DMS153 treated with DMSO at 0.1 percent for 48 hours (cell line): ENCODE results near the gene PYGO2.
"Not testable (repeated sequence)": the region's sequence is repeated elsewhere in the genome, so short reads cannot be mapped to it uniquely, and the experiment has no call there.

Experiments used
- DNase-seq: peaks from one replicate; lab custom pipeline; 2025; ENCODE audit not compliant: unreplicated experiment; lab: John Stamatoyannopoulos, UW

The PYGO2 gene

GRCh38 chr1:154911691-154912550 lies 49.7 kb downstream of the PYGO2 start:
- DNase-seq, result no peak

DNA sequence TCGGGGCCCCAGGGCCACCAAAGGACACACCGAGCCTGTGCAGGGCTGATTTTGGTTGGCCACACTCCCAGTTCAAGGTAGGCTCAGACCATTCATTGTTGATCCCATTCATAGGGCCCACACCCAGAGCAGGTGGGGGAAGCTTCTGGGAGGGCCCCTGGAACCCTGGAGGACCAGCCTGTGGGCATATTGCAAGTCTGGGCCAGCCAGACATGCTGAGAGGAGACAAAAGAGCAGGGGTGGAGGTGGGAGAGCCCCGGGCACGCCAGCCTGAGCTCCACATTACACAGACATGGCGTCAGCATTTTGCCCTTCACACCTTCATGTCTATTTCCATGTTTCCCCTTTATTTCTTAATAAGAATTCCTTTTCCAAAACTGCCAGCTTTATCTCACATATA lies 50.7 kb downstream of the PYGO2 start:
- no peak for DNase-seq

- no peak for DNase-seq
Measured at GRCh38 chr1:154908937-154909336, 52.6 kb downstream of the PYGO2 start.

GRCh38 chr1:154908129-154908528 lies 53.5 kb downstream of the PYGO2 start:
- DNase-seq, result not testable (repeated sequence)
